Measurements from ENCODE around the gene ARMC10. TPM values are rescaled to one million over a fixed set of nuclear protein-coding genes. Genes with fewer than 3 reads are reported as not detected.
"Not testable (repeated sequence)": the region's sequence is repeated elsewhere in the genome, so short reads cannot be mapped to it uniquely, and the experiment has no call there.

Gene ARMC10
- total RNA-seq, result 42.0 TPM

- FAIRE-seq (no peak), DNase-seq (ENCODE audit: low spot score in 2 of 2) (peak; percentile 86 to 90)
Measured at GRCh38 chr7:103074519-103075336, at the start of gene ARMC10, which contains the start of gene FBXL13. TSS of gene ARMC10 (plus strand) at chr7:103075140. CDS start at chr7:103075273, 133 bp downstream. TSS of gene FBXL13 (minus strand) at chr7:103074796.

- FAIRE-seq, result no peak
- no peak for DNase-seq (ENCODE audit: low spot score in 2 of 2)
Measured at GRCh38 chr7:103025341-103025740, 49.6 kb upstream of the ARMC10 start.

- no peak for DNase-seq (ENCODE audit: low spot score in 2 of 2)
- no peak for FAIRE-seq
Measured at GRCh38 chr7:103031024-103031423, 43.9 kb upstream of the ARMC10 start.

GRCh38 chr7:103031781-103032180 is 43.2 kb upstream of the ARMC10 start:
- no peak for FAIRE-seq
- no peak for DNase-seq (ENCODE audit: low spot score in 2 of 2)

GRCh38 chr7:103034318-103034717 is 40.6 kb upstream of the ARMC10 start:
- not testable (repeated sequence) for DNase-seq (ENCODE audit: low spot score in 2 of 2); FAIRE-seq

- no peak for FAIRE-seq
- DNase-seq (ENCODE audit: low spot score in 2 of 2), result no peak
Measured at GRCh38 chr7:103037476-103037822, 37.5 kb upstream of the ARMC10 start.

- not testable (repeated sequence) for FAIRE-seq
Measured at GRCh38 chr7:103037823-103038739, 36.9 kb upstream of the ARMC10 start.

GRCh38 chr7:103041815-103042214 is 33.1 kb upstream of the ARMC10 start:
- FAIRE-seq; DNase-seq (ENCODE audit: low spot score in 2 of 2): not testable (repeated sequence)

More at GRCh38 chr7:103037823-103038739, 36.9 kb upstream of the ARMC10 start:
- not testable (repeated sequence) for DNase-seq (ENCODE audit: low spot score in 2 of 2)

GRCh38 chr7:103048833-103049232 is 26.1 kb upstream of the ARMC10 start:
- FAIRE-seq (no peak), DNase-seq (ENCODE audit: low spot score in 2 of 2) (no peak)

- DNase-seq (ENCODE audit: low spot score in 2 of 2) (no peak), FAIRE-seq (no peak)
Measured at GRCh38 chr7:103051519-103051918, 23.4 kb upstream of the ARMC10 start.

- not testable (repeated sequence) for FAIRE-seq; DNase-seq (ENCODE audit: low spot score in 2 of 2)
Measured at GRCh38 chr7:103056006-103056405, 18.9 kb upstream of the ARMC10 start.

- DNase-seq (ENCODE audit: low spot score in 2 of 2) (no peak), FAIRE-seq (no peak)
Measured at GRCh38 chr7:103058122-103058521, 16.8 kb upstream of the ARMC10 start.

- DNase-seq (ENCODE audit: low spot score in 2 of 2) (no peak), FAIRE-seq (no peak)
Measured at GRCh38 chr7:103059471-103059870, 15.5 kb upstream of the ARMC10 start.

GRCh38 chr7:103063895-103064294 is 11.0 kb upstream of the ARMC10 start:
- DNase-seq (ENCODE audit: low spot score in 2 of 2) (no peak), FAIRE-seq (no peak)

GRCh38 chr7:103065667-103066066 is 9.3 kb upstream of the ARMC10 start:
- no peak for DNase-seq (ENCODE audit: low spot score in 2 of 2)
- FAIRE-seq, result no peak

- no peak for DNase-seq (ENCODE audit: low spot score in 2 of 2)
- no peak for FAIRE-seq
Measured at GRCh38 chr7:103068414-103069403, 6.2 kb upstream of the ARMC10 start.

GRCh38 chr7:103071000-103071399 is 3.9 kb upstream of the ARMC10 start:
- FAIRE-seq (no peak), DNase-seq (ENCODE audit: low spot score in 2 of 2) (no peak)

GRCh38 chr7:103073989-103074518 is 886 bp upstream of the ARMC10 start:
- DNase-seq (ENCODE audit: low spot score in 2 of 2) (no peak), FAIRE-seq (no peak)

- FAIRE-seq (no peak), DNase-seq (ENCODE audit: low spot score in 2 of 2) (peak; percentile 33 to 41)
Measured at GRCh38 chr7:103075337-103075918, 488 bp downstream of the ARMC10 start.
